GM21360 (cell line): Measurements from ENCODE around the gene SSNA1.

ENCODE experiments used
- ATAC-seq: cut with Tn5 transposase; IDR thresholded peaks from one replicate; pipeline ENCODE4 v1.9.1; 2021; ENCODE audit warnings: mild to moderate bottlenecking, moderate library complexity; ENCODE audit not compliant: unreplicated experiment

The SSNA1 gene

GRCh38 chr9:137180491-137180890 lies 8.0 kb upstream of the SSNA1 start:
- ATAC-seq: no peak

- ATAC-seq: no peak
These were observed 6.8 kb upstream of the SSNA1 start for GRCh38 chr9:137181680-137182079.

- ATAC-seq: no peak
These were observed 5.6 kb upstream of the SSNA1 start for GRCh38 chr9:137182836-137183235.

GRCh38 chr9:137183980-137184595 lies 4.4 kb upstream of the SSNA1 start:
- ATAC-seq: no peak

GRCh38 chr9:137184881-137185660 lies 3.4 kb upstream of the SSNA1 start:
- no peak for ATAC-seq

- ATAC-seq: no peak
These were observed 2.6 kb upstream of the SSNA1 start for GRCh38 chr9:137185921-137186320.

DNA sequence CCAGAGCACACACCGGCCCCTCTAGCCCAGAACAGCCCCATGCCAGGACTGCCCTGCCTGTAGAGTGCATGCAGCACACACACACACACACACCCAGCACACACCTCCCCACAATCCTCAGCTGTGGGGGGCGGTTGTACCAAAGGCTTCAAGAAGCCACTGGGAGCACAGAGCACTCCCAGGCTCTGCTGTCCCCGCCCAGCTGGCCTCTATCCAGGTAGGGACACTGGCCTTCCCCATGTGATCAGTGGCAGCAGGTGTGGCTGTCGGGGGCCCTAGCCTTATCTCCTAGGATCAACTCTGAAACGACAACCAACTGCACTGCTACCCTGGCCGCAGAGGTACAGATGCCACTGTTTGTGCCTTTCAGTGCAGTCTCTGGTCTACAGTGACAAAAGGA lies 2.1 kb upstream of the SSNA1 start:
- ATAC-seq: no peak

GRCh38 chr9:137187386-137187785 lies 1.1 kb upstream of the SSNA1 start:
- no peak for ATAC-seq

DNA sequence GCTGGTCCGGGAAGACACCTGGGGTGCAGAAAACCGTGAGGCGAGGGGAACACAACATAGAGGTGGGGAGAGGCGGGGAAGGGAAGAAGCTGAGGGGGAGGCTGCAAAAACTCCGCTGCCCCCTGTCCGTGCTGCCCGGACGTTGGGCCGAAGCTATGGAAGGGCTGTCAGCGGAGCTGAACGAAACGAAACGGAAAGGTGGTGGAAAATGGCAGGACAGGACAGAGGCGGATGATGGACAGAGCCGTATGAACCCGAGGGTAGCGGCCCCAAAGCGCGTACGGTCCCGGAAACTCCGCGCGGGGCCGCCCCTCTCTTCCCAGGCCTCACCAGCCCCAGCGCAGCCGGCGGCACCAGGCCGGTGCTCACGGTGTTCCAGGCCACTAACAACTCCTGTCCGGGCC lies 388 bp upstream of the SSNA1 start:
- no peak for ATAC-seq

DNA sequence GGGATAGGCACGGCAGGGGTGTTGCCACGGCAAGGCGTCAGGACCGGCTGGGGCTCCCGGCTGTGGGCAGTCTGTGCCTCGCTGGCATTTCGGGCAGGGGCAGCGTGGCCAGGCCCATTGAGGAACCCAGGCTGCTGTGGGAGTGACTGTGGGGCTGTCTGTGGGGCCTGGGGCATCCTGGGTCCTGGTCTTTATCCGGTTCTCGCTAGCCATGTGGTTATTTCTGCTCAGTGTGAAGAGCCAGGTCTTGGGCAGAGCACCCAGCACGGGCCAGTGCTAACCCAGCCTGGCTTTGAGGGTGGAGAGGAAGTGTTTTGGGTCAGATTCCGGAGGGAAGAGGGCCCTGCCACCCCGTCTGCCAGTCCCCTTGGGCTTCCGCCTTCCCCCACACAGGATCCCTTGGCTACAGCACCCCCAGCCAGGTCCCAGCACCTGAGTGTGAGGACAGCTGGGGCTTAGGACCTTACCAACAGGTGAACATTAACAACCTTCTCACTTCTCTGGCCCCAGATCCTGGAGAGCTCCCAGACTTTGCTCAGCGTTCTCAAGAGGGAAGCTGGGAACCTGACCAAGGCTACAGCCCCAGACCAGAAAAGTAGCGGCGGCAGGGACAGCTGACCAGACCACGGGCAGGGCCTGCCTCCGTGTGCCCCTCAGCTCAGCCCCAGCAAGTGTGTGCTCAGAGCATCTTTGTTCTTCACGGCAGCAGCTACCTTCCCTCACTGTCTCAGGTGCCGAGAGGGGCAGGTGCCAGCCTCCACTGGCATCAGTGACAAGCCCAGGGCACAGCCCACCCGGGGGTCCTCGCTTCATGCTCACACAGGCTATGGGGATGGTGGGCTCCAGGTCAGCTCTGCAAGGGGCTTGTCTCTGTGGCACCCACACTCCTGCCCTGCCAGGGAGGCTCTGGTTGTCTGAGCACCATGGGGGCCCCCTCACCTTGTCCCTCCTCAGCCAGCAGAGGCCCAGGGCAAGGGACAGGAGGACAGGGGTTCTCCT lies 1.1 kb downstream of the SSNA1 start:
- ATAC-seq: no peak

GRCh38 chr9:137190315-137190856 lies 1.9 kb downstream of the SSNA1 start:
- no peak for ATAC-seq

GRCh38 chr9:137191245-137191644 lies 2.8 kb downstream of the SSNA1 start:
- ATAC-seq: no peak

DNA sequence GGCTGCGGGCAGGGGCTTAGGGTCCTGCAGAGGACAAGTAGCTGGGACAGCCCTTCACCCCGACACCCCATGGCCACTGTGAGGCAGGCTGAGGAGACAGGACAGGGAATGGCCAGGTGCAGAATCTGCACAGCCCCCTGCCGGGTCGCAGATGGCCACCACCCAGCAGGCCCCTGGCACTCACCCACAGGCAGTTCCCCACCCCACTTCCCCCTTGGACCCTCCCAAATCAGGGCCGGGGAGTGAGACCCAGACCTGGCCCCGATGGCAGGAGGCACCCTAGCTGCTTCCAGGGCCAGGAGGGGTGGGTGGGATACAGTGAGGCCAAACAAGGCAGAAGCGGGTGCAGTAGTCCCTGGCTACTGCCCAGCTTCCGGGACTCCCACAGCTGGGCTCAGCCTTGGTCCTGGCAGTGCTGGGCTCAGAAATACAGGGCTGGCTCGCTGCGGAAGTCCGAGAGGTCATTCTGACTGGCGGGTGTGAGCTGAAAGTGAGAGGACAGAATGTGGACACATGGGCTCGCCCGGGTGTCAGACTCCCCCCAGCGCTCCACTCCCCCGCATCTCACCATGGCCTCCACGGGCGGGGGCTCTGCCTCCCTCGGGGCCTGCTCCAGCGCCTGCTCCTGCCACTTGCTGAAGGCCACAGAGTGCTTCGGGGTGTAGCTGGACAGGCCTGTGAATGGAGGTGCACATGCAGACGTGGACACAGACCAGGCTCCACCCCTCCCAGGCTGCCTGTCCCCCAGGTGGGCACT lies 3.4 kb downstream of the SSNA1 start:
- no peak for ATAC-seq

- no peak for ATAC-seq
These were observed 3.9 kb downstream of the SSNA1 start for GRCh38 chr9:137192448-137192780.

DNA sequence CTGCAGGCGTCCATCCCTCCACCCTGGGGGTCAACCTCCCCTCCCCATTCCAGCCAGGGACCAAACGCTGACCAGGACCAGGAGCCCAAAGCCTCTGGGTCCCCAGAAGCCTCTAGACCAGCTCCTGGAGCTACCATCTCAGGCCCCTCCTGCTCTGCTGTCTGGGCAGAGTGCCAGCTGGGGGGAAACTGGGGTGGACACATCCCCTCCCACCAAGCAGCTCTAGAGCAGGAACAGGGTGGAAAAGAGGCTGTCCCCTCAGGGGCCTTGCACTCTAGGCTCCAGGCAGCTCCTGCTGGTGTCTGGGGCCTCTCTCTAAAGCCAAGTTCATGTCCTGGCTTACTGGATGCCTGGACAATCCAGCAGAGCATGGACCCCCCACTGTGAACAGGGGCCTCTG lies 4.4 kb downstream of the SSNA1 start:
- ATAC-seq: no peak

GRCh38 chr9:137193771-137194170 lies 5.3 kb downstream of the SSNA1 start:
- no peak for ATAC-seq

DNA sequence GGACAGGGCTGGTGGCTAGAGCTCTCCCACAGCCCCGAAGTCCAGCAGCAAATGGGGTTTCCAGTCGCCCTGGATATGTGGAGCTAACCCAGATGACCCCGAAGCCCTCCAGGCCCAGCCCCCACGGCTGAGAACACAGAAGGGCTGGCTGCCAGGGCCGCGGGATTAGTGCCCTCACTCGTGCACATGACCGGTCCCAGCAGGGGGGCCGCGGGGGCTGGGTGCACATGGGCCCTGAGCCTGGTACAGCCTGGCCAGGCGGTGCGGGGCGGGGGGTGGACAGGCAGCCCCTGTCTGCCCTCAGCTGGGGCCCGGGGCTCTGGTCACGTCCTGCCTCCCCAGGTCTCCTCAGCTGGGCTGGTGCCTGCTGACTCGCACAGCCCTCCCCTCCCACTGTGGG lies 5.9 kb downstream of the SSNA1 start:
- no peak for ATAC-seq

DNA sequence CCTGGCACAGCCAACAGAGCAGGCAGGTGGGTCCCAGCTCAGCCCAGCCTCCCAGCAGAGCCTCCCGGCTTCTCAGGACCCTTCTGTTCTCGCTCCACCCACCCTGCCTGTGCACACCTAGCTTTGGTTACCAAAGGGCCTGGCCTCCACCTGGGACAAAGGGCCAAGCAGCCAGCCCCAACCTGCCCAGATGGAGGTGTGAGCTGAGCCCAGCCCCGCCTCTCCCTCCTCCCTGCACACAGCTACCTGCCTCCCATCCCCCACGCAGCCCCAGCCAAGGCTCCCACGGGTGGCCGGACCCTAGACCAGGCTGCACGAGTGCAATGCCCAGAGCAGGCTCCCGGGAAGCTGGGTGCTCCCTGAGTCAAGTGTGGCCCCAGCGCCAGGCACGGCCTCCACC lies 6.4 kb downstream of the SSNA1 start:
- no peak for ATAC-seq

DNA sequence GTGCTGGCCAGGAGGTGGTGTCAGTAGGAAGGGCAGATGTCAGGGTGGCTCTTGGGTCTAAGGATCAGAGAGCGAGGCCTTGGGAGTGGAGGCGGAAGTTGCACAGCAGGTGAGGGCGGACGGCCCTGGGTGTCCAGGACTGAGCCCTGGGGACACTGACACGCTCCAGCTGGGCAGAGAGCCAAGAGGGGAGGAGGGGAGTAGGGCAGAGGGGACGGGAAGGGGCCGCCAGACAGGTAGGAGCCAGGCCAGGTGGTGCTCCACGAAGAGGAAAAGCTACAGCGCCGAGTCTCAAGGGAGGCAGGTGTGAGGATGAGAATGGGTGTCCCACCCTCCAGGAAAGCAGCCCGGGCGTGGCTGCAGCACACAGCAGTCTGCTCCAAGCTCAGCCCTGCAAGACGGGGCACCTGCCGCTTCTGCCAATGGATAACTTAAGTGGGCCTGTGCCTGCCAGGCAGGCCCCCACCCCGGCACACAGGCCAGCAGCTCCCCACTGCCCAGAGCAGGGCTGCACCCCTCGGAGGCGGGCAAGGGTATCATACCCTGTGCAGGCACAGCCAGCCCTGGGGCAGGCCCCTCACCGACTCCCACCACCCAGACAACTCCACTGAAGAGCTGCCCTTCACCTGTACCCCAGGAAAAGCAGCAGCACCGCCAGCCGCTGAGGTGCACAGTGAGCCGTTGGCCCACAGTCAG lies 7.2 kb downstream of the SSNA1 start:
- ATAC-seq: no peak
